Hepatocyte (in vitro differentiated cells): ENCODE results near the gene SDK1.

Experiments used
- EZH2 ChIP-seq: fragments of 200-600 bp; sonication (generic); IDR thresholded peaks from 2 replicates; pipeline ENCODE4 v1.6.1; 2016; ENCODE audit warnings: antibody characterized with exemption, mild to moderate bottlenecking, borderline replicate concordance
- EZH2phosphoT487 ChIP-seq: fragments of 200-600 bp; sonication (generic); IDR thresholded peaks from one replicate; pipeline ENCODE4 v1.6.1; 2018; ENCODE audit warnings: antibody characterized with exemption, mild to moderate bottlenecking, low read depth, moderate library complexity; ENCODE audit not compliant: unreplicated experiment, severe bottlenecking
- TF ChIP-seq, protein P1 (sequence below): fragments of 200-600 bp; sonication (generic); IDR thresholded peaks from 2 replicates; pipeline ENCODE4 v1.5.1; 2016; ENCODE audit warnings: antibody characterized with exemption, mild to moderate bottlenecking; ENCODE audit not compliant: poor library complexity

DNA sequence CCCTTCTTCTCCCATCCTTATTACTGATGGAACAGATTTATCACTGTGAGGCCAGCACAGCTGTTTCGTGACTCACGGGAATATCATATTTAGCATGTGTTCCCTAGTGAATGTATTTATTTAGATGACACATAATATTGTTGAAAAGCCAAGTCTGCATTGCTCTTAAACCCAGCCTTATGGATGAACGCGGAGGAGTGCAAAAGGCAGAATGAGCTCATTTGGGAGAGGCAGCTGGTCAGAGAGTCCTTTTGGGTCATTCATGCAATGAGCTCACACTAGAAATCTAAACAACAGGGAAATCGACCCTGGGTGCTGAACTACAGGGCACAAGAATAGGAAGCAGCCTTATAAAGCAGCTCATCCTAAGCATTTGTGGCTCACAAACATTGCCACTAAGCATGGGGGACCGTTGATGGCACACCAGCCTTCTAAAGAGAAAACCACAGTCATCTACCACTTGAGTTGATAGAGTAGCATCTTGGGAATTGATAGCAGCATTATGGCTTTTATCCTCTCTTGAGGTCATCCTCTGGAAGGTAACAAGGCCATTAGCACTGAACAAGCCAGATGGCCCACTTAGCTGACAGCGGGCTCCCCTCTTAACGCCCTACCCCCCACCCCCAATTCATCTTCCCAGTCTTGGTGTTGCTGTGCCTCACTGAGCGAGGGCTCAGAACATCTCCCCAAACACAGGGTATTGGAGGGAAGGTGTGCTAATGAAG lies 32.9 kb upstream of the SDK1 start:
- TF ChIP-seq, protein P1, sequence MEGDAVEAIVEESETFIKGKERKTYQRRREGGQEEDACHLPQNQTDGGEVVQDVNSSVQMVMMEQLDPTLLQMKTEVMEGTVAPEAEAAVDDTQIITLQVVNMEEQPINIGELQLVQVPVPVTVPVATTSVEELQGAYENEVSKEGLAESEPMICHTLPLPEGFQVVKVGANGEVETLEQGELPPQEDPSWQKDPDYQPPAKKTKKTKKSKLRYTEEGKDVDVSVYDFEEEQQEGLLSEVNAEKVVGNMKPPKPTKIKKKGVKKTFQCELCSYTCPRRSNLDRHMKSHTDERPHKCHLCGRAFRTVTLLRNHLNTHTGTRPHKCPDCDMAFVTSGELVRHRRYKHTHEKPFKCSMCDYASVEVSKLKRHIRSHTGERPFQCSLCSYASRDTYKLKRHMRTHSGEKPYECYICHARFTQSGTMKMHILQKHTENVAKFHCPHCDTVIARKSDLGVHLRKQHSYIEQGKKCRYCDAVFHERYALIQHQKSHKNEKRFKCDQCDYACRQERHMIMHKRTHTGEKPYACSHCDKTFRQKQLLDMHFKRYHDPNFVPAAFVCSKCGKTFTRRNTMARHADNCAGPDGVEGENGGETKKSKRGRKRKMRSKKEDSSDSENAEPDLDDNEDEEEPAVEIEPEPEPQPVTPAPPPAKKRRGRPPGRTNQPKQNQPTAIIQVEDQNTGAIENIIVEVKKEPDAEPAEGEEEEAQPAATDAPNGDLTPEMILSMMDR: no peak
- no peak for TF ChIP-seq EZH2
- no peak for TF ChIP-seq EZH2phosphoT487
